ENCODE measurements around the gene RASGRF1.

The RASGRF1 gene

GRCh38 chr15:78925956-78926743 lies 164.4 kb downstream of the RASGRF1 start:
- no peak for DNase-seq

- no peak for DNase-seq
Measured at GRCh38 chr15:78925076-78925624, 165.4 kb downstream of the RASGRF1 start.

GRCh38 chr15:78923480-78924360 lies 166.9 kb downstream of the RASGRF1 start:
- DNase-seq, result no peak

DNA sequence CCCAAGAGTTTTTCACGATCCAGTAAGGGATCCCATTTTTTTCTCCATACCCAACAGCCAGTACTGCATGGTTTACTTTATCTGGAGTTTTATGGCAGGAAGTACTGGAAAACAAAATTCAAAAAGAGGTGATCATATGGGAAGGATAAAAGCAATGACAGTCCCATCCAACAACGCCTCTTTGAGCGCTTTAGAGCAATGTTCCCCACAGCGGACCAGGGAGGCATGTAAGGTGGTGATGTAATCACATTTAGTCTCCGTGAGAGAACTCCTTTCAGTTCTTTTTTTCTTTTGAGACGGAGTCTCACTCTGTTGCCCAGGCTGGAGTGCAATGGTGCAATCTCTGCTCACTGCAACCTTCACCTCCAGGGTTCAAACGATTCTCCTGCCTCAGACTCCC lies 167.6 kb downstream of the RASGRF1 start:
- DNase-seq, result no peak

DNA sequence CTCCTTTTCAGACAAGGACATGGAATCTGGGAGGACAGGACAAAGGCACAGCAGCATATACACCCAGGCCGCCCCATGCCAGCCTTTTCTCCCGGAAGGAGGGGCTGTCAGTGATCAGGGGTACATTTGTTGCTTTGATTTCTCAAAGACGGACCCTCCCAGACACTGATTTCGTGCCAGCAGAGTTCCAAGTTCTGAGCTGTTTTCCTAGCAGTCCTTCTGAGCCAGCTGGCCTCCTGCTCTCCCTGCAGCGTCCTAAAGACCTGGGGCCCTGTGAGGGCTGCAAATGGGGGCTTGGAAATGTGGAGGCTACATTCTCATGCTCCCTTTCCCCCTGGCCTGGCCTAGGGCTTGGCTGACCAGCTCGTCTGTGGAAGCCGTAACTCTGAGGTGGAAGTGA lies 168.1 kb downstream of the RASGRF1 start:
- no peak for DNase-seq

- DNase-seq, result no peak
Measured at GRCh38 chr15:78921940-78922339, 168.6 kb downstream of the RASGRF1 start.

GRCh38 chr15:78921517-78921916 lies 169.1 kb downstream of the RASGRF1 start:
- no peak for DNase-seq

GRCh38 chr15:78917888-78918287 lies 172.7 kb downstream of the RASGRF1 start:
- DNase-seq, result no peak

DNA sequence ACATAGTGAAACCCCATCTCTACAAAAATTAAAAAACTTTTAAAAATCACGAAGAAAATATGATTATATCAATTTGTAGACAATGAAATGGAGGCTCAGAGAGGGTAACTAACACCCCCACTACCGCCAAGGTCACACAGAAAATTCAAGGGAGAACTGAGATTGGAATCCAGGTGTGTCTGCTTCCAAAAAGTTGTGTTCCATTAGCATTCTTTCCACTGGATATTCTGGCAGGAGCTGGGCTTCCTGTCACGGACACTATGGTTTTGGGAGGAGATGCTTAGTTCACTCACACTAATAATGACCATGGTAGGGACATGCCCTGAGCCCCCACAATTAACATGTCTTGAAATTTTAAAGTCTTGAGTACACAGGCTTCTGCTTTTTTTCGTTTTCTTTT lies 174.5 kb downstream of the RASGRF1 start:
- DNase-seq, result no peak

GRCh38 chr15:78915341-78916087 lies 175.1 kb downstream of the RASGRF1 start:
- DNase-seq, result no peak

DNA sequence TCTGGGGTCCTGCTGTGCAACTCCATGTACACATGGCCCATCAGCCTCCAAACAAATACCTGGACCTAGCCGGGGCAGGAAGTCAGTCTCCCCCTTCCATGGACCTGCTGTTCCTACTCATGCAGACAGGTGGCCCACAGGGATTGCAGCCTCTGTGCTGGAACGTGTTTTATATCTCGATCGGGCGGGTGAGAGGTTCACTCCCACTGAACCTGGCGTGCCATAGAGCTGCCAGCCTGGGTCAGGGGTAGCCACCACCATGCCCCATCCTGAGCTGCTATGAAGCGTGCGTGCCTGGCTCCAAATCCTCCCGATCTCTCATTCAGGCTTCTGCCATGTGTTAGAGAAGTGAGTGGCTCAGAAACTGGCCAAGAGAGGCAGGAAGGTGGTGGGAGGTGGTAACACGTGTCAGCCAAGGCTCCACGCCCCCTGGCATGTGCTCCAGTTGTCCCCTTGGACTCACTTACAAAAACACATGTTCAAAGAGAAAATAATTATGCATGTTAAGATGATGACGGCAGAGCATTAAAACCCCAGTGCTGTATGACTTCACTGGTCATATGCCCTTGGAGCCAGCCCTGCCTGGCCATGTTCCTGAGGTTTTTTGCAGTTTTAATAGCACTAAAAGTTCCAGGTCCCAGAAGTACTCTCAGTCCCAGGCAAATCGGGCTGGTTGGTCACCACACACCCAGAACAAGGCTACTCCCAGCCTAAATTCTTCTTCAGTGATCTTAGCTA lies 176.4 kb downstream of the RASGRF1 start:
- no peak for DNase-seq

- no peak for DNase-seq
Measured at GRCh38 chr15:78913012-78913411, 177.6 kb downstream of the RASGRF1 start.

DNA sequence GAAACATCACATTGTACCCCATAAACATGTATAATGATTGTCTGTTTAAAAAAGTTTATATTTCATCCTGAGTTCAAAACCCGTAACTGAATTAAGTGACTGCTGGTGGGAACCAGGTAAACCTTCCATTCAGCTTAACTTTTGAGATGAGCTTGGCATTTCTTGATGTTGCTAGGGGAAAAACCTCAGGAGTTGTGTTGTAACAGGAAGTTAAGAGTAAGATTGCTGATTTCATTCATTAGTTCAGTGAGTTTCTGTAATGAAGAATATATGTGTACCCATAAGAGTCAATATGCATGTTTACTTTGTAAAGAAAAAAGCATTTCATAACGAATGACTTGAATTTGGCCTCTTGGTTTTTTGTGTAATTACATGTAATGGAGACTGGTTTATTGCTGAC lies 178.3 kb downstream of the RASGRF1 start:
- DNase-seq, result no peak

GRCh38 chr15:78910271-78910670 lies 180.3 kb downstream of the RASGRF1 start:
- no peak for DNase-seq
